GM19193 (cell line): ENCODE data around the gene CTR9.

Experiments
- POLR2A ChIP-seq: IDR thresholded peaks from 4 replicates; pipeline ENCODE4 v1.6.1; 2011; ENCODE audit not compliant: insufficient read depth, insufficient read length; ENCODE audit errors: extremely low read depth

The CTR9 gene

DNA sequence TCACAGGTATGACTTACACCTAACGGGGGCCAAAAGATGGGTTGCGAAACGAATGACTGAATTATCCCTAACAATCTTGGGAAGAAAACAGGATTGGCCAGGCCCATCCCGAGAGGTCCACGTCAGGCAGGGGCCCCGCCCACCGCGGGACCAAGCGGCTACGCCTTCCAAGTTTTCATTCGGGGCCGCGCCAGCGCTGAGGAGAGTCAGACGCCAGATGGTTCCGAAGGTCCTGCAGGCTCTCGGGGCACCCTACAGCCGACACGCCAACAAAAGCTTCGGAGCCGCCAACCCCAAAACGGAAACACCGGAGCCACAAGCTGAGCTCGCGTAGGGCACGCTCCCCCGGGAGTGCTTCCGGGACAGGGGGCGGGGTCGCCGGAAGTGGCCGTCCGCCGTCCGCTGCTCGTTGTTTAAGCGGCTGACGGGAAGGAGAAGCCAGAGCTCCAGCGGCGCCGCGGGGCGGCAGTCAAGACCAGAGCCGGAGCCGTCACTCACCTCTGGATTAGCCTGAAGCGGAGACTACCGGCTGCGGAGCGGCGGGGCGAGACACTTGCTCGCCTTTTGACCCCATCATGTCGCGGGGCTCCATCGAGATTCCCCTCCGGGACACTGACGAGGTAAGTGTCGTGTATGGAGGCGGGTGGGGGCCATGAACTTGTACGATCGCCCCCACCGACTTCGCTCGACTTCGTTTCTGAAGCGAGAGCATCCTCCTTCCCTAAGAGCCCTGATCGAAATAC lies at the start of gene CTR9:
Gene CTR9, plus strand, starts transcription at position 409 of the 743 bp plus-strand sequence. Its CDS starts 167 bp downstream, at position 576.
- TF ChIP-seq POLR2A: peak; percentile 97

DNA sequence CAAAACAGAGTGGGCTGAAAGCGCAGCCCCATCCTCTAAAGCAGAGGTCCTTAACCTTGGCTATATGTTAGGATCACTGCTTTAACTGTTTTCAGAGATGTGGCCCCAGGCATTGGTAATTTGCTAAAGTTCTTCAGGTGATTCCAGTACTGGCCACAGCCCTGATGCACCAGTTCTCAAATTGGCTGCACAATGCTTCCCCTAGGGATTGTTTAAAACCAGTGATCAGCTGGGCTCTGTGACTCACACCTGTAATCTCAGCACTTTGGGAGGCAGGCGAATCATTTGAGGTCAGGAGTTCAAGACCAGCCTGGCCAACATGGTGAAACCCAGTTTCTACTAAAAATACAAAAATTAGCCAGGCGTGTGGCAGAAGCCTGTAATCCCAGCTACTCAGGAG lies 49.1 kb upstream of the CTR9 start:
- no peak for TF ChIP-seq POLR2A

DNA sequence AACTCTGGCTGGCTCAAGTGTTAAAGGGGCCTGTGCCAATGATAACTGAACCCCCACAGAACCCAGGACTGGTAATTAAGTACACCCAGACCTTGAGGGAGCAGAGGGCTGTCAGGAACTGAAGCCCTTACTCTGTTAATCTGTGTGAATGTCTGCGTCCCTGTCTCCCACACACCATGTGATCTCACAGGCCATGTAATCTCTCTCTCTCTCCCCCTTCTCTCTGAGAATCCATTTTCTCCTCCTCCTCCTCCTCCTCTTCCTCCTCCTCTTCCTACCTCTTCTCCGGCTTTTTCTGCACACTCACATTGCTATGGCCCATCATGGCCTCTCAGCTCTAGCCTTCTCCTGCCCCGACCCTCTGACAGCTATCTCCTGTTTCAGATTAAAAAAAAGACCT lies 42.9 kb upstream of the CTR9 start:
- TF ChIP-seq POLR2A: no peak

DNA sequence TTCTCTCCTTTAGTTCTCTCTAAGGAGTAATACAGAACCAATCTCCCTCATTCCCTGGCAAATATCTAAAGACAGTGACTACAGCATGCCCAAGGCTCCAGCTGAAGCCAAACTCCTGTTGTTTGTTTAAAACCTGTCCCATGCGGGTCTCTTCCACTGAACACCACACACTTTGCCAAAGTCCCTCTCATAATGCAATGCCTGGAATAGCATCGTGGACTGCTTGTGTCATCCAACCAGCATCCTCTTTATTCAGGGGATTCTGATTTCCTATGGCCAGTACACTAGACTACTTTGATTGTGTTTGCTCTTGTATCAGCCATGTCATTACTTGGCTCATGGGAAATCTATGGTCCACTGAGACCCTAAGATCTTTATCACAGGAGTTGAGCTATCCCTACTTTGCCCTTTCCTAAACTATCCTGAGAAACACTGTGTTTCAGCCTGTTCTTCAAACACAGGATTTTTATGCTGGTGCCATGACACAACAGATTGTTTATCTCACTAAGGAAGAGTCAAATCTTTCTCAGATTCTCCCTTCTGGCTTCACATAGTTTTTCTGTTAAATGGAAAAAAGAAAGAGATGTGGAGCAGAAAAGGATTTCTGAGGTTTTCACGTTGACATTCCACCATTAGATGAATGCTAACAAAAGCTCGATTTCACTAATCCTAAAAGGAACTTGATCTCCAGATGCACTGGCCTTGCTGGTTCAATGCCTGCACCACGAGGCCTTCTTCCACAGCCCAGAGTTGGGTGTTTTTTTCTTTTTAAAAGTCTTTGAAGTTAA lies 41.6 kb upstream of the CTR9 start:
- no peak for TF ChIP-seq POLR2A

DNA sequence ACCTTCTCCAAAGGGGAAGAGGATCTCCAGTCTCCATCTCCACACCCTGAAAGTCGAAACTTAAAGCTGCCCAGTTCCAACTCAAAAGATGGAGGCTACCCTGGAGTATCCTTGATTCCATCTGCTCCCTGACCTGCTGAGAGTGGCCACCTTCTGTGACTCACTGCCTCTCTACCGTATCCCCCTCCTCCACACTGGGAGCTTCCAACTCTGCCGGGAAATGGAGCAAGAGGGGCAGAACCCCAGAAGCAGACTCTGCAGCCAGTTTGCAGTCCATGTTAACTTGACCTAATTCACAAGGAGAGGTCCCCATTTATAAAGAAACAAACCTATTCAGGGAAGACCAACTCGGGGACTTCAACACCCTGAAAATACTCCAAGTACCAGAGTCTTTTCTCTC lies 35.5 kb upstream of the CTR9 start:
- TF ChIP-seq POLR2A: no peak

DNA sequence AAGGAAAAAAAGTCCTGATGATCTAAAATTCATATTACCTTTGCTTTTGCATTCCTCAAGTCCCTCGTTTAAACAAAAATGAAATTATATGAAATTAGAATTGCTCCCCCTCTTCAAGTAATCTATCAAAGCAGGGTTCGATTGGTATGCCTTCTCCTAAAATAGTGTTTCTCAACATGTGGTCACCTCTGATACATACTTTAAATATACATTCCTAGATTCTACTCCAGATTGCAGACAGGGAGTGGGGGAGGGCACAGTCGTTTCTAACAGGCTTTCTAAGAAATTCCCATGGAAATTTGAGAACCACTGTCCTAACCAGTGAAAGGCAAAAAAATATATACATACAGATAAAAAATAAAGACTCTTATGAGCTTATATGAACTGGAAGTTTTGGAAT lies 34.9 kb upstream of the CTR9 start:
- TF ChIP-seq POLR2A: no peak

DNA sequence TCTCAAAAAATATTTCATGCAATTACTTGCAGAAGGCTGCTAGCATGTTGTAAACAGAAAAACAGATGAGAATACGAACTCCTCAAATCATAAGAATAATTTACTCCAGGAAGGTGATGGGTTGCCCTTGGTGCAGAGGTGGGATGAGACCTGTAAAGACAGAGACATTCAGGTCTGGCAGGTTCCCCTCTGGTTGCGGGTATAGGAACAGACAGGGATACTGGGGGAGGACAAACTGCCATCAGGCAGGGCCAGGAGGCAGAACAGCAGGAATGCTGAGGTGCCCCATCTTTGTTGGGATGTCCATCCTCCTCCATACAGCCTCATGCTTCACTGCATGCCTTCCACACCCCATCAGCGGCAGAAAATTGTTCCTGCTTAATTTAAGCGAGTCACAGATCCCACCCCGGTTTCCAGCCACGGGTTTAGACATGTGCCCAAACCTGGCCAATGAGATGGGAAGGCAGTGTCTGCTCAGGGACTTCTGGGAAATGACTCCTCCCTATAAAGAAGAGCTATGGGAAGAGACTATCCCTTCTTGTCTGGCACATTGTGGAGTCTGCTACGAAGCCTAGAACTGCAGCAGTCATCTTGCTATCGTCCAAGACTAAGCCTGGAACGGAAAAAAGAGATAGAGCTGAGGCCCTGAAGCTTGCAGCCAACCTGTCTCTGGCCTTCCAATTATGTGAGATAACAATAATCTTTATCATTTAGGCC lies 34.3 kb upstream of the CTR9 start:
- TF ChIP-seq POLR2A: no peak

DNA sequence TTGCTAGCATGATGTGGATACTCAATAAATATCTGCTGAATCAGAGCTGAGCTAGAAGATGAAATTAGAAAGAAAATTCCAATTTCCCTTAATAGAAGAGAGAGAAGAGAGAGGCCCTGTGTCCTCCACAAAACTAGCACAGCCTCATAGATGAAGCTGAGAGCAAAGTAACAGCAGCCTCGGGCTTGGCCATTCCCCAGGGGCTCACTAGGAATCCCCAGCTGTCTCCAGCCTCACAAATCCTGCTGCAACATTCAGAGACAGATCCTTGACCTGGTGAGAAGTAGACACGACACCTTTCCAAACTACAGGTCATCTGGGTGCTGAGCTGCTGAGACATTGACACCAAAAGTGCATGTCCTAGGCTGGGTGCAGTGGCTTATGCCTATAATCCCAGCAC lies 31.4 kb upstream of the CTR9 start:
- no peak for TF ChIP-seq POLR2A

DNA sequence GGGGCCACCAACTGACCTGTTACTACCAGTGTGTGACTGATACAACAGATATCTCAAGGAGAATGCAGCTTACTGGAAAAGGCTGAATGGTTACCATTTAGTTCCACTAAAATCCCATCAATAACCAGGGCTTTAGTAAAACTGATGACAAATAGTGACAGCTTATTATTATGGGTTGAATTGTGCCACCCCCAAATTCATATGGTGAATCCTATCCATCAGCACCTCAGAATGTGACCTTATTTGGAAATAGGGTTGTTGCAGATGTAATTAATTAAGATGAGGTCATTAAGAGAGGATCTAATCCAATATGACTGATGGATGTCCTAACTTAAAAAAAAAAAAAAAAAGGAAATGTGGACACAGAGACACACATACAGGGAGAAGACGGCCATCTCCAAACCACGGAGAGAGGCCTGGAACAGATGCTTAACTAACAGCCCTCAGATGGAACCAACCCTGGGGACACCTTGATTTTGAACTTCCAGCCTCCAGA lies 30.1 kb upstream of the CTR9 start:
- TF ChIP-seq POLR2A: no peak

DNA sequence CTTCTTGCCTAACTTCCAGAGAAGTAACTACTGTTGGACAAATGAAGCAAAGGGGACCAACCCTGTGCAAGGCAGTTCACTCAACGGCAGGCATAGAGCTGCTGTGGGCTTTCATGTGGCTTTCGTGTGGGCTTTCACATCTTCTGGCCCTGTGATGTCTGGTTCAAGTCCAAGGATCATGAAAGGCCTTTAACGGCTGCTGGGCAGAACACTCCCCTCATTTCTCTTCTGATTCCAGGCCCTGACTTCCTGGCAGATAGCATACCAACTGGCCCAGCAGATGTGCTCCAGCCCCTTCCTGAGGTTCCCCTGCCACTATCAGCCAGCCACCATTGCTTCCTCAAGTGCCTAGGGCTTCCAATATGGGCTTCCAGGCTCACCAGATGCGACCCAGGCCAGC lies 28.7 kb upstream of the CTR9 start:
- TF ChIP-seq POLR2A: no peak

DNA sequence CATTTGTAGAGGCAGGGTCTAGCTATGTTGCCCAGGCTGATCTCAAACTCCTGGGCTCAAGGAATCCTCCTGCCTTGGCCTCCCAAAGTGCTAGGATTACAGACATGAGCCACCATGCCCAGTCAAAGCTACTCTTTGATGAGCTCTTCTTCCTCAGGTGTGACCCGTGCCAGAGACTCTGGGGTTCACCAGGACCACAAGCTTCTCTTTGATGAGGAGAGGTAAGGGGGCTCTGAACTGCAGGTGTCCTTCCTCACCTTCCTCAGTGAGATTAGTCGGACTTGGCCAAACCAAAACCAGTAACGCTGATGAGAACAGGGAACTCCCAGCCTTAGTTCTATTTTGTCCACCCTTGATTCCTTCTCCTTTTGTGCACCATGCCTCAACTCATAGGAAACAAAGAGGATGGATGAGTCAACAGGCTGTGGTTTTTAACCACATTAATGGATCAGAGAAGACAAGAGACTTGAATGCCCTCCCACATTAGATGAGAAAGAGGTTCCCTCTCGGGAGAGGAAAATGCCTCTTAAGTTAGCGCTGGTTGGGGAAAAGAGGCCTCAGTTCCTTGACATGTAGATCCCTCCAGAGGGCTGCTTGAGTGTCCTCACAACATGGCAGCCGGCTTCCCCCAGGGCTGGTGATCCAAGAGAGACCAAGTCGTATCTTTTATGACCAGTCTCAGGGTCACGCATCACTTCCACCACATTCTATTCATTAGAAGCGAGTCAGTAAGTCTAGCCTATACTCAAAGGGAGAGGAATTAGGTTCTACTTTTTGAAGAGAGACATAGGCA lies 25.7 kb upstream of the CTR9 start:
- TF ChIP-seq POLR2A: no peak

DNA sequence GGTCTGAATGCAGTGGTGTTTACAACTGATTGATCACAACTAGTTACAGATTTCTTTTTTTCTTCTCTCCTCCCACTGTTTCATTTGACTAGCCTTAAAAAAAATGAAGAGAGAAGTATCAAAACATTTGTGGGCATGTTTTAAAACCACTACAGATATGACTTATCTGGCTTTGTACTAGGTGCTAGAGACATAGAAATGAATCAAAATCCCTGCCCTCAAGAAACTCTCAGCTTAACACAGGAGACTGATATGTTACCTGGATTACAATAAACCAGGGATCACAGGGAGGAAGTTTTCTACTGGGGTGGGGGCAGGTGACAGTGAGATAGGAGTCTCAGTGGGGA lies 25.2 kb upstream of the CTR9 start:
- TF ChIP-seq POLR2A: no peak

DNA sequence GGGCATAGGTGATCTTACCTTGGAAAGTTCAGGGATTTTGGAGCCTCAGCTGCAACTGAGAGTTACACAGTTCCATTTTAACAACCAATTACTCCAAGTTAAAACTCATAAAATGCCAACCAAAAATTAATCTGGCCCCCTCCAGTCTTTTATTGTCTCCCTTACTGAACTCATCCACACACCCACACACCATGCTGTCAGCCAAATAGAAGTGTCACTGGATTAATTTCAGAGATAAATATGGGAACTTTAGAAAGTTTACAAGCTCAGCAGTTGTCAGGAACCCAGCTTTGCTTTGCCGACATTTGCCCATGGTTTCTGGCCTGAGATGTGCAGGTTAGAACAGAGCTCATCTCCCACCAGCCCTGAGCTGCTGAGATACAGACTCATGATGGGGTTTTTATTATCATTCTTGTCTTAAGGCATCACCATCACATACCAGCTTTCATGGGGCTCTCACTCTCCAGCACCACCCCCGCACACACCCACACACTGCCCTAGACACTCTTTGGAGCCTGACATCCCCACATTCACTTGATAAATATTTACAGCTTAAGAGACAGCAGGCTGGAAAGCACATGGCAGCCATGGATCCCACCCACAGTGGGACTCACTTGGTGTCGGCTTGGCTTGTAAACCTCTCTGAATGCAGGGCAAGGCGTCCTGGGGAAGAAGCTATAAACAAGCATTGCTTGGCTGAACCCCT lies 23.7 kb upstream of the CTR9 start:
- no peak for TF ChIP-seq POLR2A

DNA sequence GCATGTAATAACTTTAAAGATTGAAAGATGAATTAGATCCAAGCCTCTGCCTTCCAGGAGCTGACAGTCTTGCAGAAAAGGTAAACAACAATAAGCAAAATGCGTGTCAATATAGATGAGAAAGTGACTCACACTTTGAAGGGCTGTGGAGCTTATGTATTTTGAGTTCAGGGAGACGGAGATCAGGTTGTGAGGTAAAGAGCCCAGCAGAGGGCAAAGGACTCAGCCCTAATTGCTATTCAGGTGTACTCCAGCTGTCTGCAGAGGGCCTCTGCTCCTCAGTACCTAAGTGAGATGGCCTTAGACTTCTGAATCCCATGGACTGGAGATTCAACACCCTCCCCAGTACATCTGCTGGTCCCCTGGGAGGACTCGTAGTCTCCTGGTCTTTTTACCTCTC lies 22.9 kb upstream of the CTR9 start:
- no peak for TF ChIP-seq POLR2A
